Breast epithelium (tissue), 4 donors: ENCODE measurements around the gene FAM111A. TPM values are rescaled to one million over a fixed set of nuclear protein-coding genes. Genes with fewer than 3 reads are reported as not detected.
A peak's percentile ranks its signal among the peaks of the same experiment; 100 is the strongest.
"Not testable (repeated sequence)": the region's sequence is repeated elsewhere in the genome, so short reads cannot be mapped to it uniquely, and the experiment has no call there.

Experiments
- DNase-seq, 2 donors: peaks; one replicate each; pipeline ENCODE4 v3.0.0-alpha.2; 2019; ENCODE audit warnings: low spot score in 2 of 2
- H3K27ac ChIP-seq, 2 donors: fragments of 200-600 bp; sonication (generic) in 1 of 2; one replicate each; pipeline ENCODE4 v1.5.1; 2016 to 2019; ENCODE audit warnings: mild to moderate bottlenecking in 1 of 2
- H3K27me3 ChIP-seq, 2 donors: fragments of 200-600 bp; sonication (generic) in 1 of 2; one replicate each; pipeline versions ENCODE4 v1.5.1 to v1.6.0; 2017 to 2019; ENCODE audit warnings: control low read depth in 1 of 2, mild to moderate bottlenecking in 1 of 2
- H3K36me3 ChIP-seq: fragments of 200-600 bp; one replicate; pipeline ENCODE4 v1.5.1; 2019
- H3K4me1 ChIP-seq, 2 donors: fragments of 200-600 bp; sonication (generic); one replicate each; pipeline ENCODE4 v1.5.1; 2016 to 2019; ENCODE audit warnings: control low read depth in 1 of 2
- H3K4me3 ChIP-seq, 3 donors: fragments of 200-600 bp; sonication (generic); 1 replicate in 2 of 3; 2 replicates in 1 of 3; pipeline ENCODE4 v1.5.1; 2016 to 2019; ENCODE audit warnings: mild to moderate bottlenecking in 3 of 3, moderate library complexity in 2 of 3
- H3K9me3 ChIP-seq, 2 donors: fragments of 200-600 bp; sonication (generic) in 1 of 2; one replicate each; pipeline ENCODE4 v1.5.1; 2016 to 2019; ENCODE audit warnings: control low read depth in 1 of 2
- CTCF ChIP-seq, 3 donors: fragments of 450-650 bp; IDR thresholded peaks; one replicate each; pipeline ENCODE4 v1.5.1; 2016 to 2017; ENCODE audit warnings: antibody characterized with exemption in 3 of 3, mild to moderate bottlenecking in 3 of 3, moderate library complexity in 3 of 3
- POLR2A ChIP-seq: fragments of 450-650 bp; IDR thresholded peaks from one replicate; pipeline ENCODE4 v1.6.1; 2016; ENCODE audit warnings: antibody characterized with exemption, mild to moderate bottlenecking, moderate library complexity
- POLR2AphosphoS5 ChIP-seq, 3 donors: sonication (generic); formaldehyde crosslinking; IDR thresholded peaks; one replicate each; pipeline ENCODE4 v1.6.1; 2017; ENCODE audit warnings: antibody characterized with exemption in 3 of 3
- intact Hi-C: fragments of 100-400 bp; cut with DNase I; formaldehyde crosslinking; loops from one replicate; pipeline ENCODE4 v1.15.1; 2023; ENCODE audit warnings: low total_unique reads
- total RNA-seq, 3 donors: library from RNA; depleted of rRNA; stranded (reverse); fragments of >200 nt; gene quantifications; one replicate each; pipeline ENCODE4 v1.1.0, GENCODE V29; 2016

Gene FAM111A
- total RNA-seq, 3 donors from 2014 or later, result 37.0 to 48.0 (median 44.6) TPM

- DNase-seq, result peak; percentile 35 to 64
- H3K27me3 ChIP-seq, result no peaks in the 10 kb centered on the region
- H3K36me3 ChIP-seq, result no peaks in the 10 kb centered on the region
- TF ChIP-seq POLR2AphosphoS5 (IDR thresholded peaks at IDR 0.05), result no peak
- TF ChIP-seq CTCF (IDR thresholded peaks at IDR 0.05), result peak in 1 of 3 donors; percentile 10
- H3K9me3 ChIP-seq, result no peaks in the 10 kb centered on the region
- H3K27ac ChIP-seq, result no peak overlapping the region
- peak overlapping the region; percentile 9 to 58 (median 48) for H3K4me3 ChIP-seq
- intact Hi-C loops, result no loop called here
- H3K4me1 ChIP-seq, result no peaks in the 10 kb centered on the region
Measured at GRCh38 chr11:59102259-59102765, 40.3 kb upstream of the FAM111A start.

GRCh38 chr11:59106363-59107336 lies 36.0 kb upstream of the FAM111A start, which contains the start of gene FAM111B:
TSS of gene FAM111B (plus strand) at chr11:59107237. CDS start at chr11:59109626, 2,389 bp downstream.
- Histone ChIP-seq H3K27ac (peak within 1 kb of the TSS; percentile 65 to 72), H3K36me3 (no peaks in the 10 kb centered on the region), H3K9me3 (no peaks in the 10 kb centered on the region), H3K27me3 (no peaks in the 10 kb centered on the region), H3K4me3 (peak within 1 kb of the TSS; percentile 47 to 77 (median 57)), H3K4me1 (no peaks in the 10 kb centered on the region)
- DNase-seq, result peak; percentile 77 to 87
- intact Hi-C loops, result no loop called here
- TF ChIP-seq POLR2A (no peak), POLR2AphosphoS5 (IDR thresholded peaks at IDR 0.05) (no peak), CTCF (IDR thresholded peaks at IDR 0.05) (no peak)

GRCh38 chr11:59107721-59108120 lies 34.9 kb upstream of the FAM111A start:
- H3K4me1 ChIP-seq, H3K27me3 ChIP-seq, intact Hi-C loops, H3K36me3 ChIP-seq, H3K27ac ChIP-seq, DNase-seq, H3K9me3 ChIP-seq: not testable (repeated sequence)
- peak overlapping the region in 2 of 3 donors; percentile 57 to 77 for H3K4me3 ChIP-seq

- Histone ChIP-seq H3K36me3 (no peaks in the 10 kb centered on the region), H3K27ac (no peak overlapping the region), H3K27me3 (no peaks in the 10 kb centered on the region), H3K4me3 (no peak overlapping the region), H3K9me3 (peaks cover 0 to 5% of the 10 kb centered on the region in 2 donors), H3K4me1 (no peaks in the 10 kb centered on the region)
- no peak for DNase-seq
- no peak for TF ChIP-seq CTCF (IDR thresholded peaks at IDR 0.05)
- TF ChIP-seq POLR2A, result no peak
- TF ChIP-seq POLR2AphosphoS5 (IDR thresholded peaks at IDR 0.05), result no peak
- intact Hi-C loops, result no loop called here
Measured at GRCh38 chr11:59112494-59112893, 30.2 kb upstream of the FAM111A start.

- no peaks in the 10 kb centered on the region for H3K27me3 ChIP-seq
- no peak overlapping the region for H3K27ac ChIP-seq
- H3K4me1 ChIP-seq, result no peaks in the 10 kb centered on the region
- H3K36me3 ChIP-seq, result no peaks in the 10 kb centered on the region
- peaks cover 8 to 21% of the 10 kb centered on the region in 2 donors for H3K9me3 ChIP-seq
- H3K4me3 ChIP-seq, result no peak overlapping the region
- no peak for DNase-seq
- intact Hi-C loops, result no loop called here
- TF ChIP-seq CTCF (IDR thresholded peaks at IDR 0.05), result no peak
- TF ChIP-seq POLR2A, result no peak
- TF ChIP-seq POLR2AphosphoS5 (IDR thresholded peaks at IDR 0.05), result no peak
Measured at GRCh38 chr11:59114344-59114743, 28.3 kb upstream of the FAM111A start.
